HepG2 (cell line): ENCODE results near the gene CCDC88B. TPM values are rescaled to one million over a fixed set of nuclear protein-coding genes. Genes with fewer than 3 reads are reported as not detected.

Experiments
- ATAC-seq: fragments of 200-7000 bp; cut with Tn5 transposase; 3 replicates; pipeline ENCODE4 v1.9.1; 2020; ENCODE audit warnings: mild to moderate bottlenecking, moderate library complexity
- BruUV-seq: library from RNA; stranded (reverse); fragments of 400-500 nt; replicated peaks from 2 replicates; lab custom pipeline; 2021; lab: Mats Ljungman, UMichigan
- CTCF ChIA-PET: fragments of 300-600 bp; formaldehyde crosslinking; extraction: SDS; loops from one replicate; lab custom pipeline; 2021; ENCODE audit warnings: low total read pairs, inconsistent platforms, low intra/inter-chr PET ratio; lab: Yijun Ruan, JAX
- POLR2A ChIA-PET: fragments of 350-600 bp; sonication (Branson Sonifier 250); formaldehyde crosslinking; loops from one replicate; lab custom pipeline; 2020; ENCODE audit warnings: antibody characterized with exemption, inconsistent platforms; lab: Yijun Ruan, JAX
- DNase-seq: peaks from one replicate; pipeline ENCODE4 v3.0.0-alpha.2; 2015; ENCODE audit warnings: low spot score
- FAIRE-seq: peaks from 3 replicates; lab custom pipeline; 2011; peaks lifted over from hg19 to GRCh38; lab: Jason Lieb, UNC
- H2AFZ ChIP-seq: one replicate; pipeline ENCODE4 v1.6.1; 2011; ENCODE audit warnings: low read length, inconsistent platforms
- H3K27ac ChIP-seq: fragments of 300-600 bp; 3 replicates; pipeline ENCODE4 v1.8.0; 2011; ENCODE audit warnings: mixed run types, mild to moderate bottlenecking, mixed read lengths, low read length, inconsistent platforms; ENCODE audit not compliant: insufficient read depth; ENCODE audit errors: extremely low read length
- H3K27me3 ChIP-seq, 2 experiments: fragments of 200-600 bp in 1 of 2; 2 replicates in 1 of 2; 3 replicates in 1 of 2; pipeline versions ENCODE4 v1.6.0 to v1.8.0; 2011; ENCODE audit warnings: low read length in 2 of 2, mild to moderate bottlenecking in 2 of 2, moderate library complexity in 2 of 2, inconsistent platforms in 1 of 2; ENCODE audit not compliant: insufficient read depth in 2 of 2, control insufficient read depth in 1 of 2
- H3K36me3 ChIP-seq, 2 experiments: fragments of 200-600 bp in 1 of 2; replicated peaks in 1 of 2; 2 replicates in 1 of 2; 3 replicates in 1 of 2; pipeline versions ENCODE4 v1.5.1 to v1.8.0; 2011; ENCODE audit warnings: low read length in 2 of 2, inconsistent platforms in 1 of 2; ENCODE audit not compliant: insufficient read depth in 2 of 2, control insufficient read depth in 1 of 2
- H3K4me1 ChIP-seq: 2 replicates; pipeline ENCODE4 v1.5.1; 2012; ENCODE audit warnings: low read length, inconsistent platforms; ENCODE audit not compliant: insufficient read depth
- H3K4me2 ChIP-seq: 2 replicates; pipeline ENCODE4 v1.6.0; 2011; ENCODE audit warnings: low read depth, low read length, inconsistent platforms
- H3K4me3 ChIP-seq, 3 experiments: fragments of 200-600 bp in 1 of 3; sonication (generic), shearing (Covaris generic) in 1 of 3; replicated peaks in 1 of 3; 2 replicates each; pipeline ENCODE4 v1.5.1; 2011 to 2016; ENCODE audit warnings: low read length in 3 of 3, inconsistent platforms in 2 of 3, low read depth in 2 of 3, mild to moderate bottlenecking in 2 of 3, control low read depth in 1 of 3, mixed read lengths in 1 of 3; ENCODE audit not compliant: insufficient read depth in 1 of 3
- H3K79me2 ChIP-seq: one replicate; pipeline ENCODE4 v1.6.1; 2011; ENCODE audit warnings: low read length, inconsistent platforms; ENCODE audit not compliant: insufficient read depth
- H3K9ac ChIP-seq: 2 replicates; pipeline ENCODE4 v1.6.0; 2011; ENCODE audit warnings: mild to moderate bottlenecking, low read depth, low read length, inconsistent platforms; ENCODE audit not compliant: insufficient read depth
- H3K9me3 ChIP-seq: 2 replicates; pipeline ENCODE4 v1.5.1; 2012; ENCODE audit warnings: mild to moderate bottlenecking, low read length
- H4K20me1 ChIP-seq: 2 replicates; pipeline ENCODE4 v1.6.0; 2011; ENCODE audit warnings: inconsistent platforms, mild to moderate bottlenecking, low read length, moderate library complexity; ENCODE audit not compliant: insufficient read depth
- AFF4 ChIP-seq: sonication (generic); formaldehyde crosslinking; IDR thresholded peaks from 2 replicates; pipeline ENCODE4 v1.4.0; 2020; ENCODE audit warnings: missing genetic modification reagents
- AHR ChIP-seq: IDR thresholded peaks from 2 replicates; pipeline ENCODE4 v1.6.1; 2018; ENCODE audit warnings: missing genetic modification reagents, missing compliant biosample characterization
- ARHGAP35 ChIP-seq: sonication (generic); formaldehyde crosslinking; IDR thresholded peaks from 2 replicates; pipeline ENCODE4 v1.9.0; 2022; ENCODE audit warnings: mild to moderate bottlenecking, inconsistent platforms, moderate library complexity, missing genetic modification reagents, borderline replicate concordance
- KDM2A ChIP-seq: sonication (generic); formaldehyde crosslinking; IDR thresholded peaks from 2 replicates; pipeline ENCODE4 v1.4.0; 2020; ENCODE audit warnings: low read depth, missing genetic modification reagents, borderline replicate concordance
- KDM5B ChIP-seq: sonication (generic); formaldehyde crosslinking; IDR thresholded peaks from 2 replicates; pipeline ENCODE4 v1.4.0; 2020; ENCODE audit warnings: missing genetic modification reagents, mild to moderate bottlenecking, borderline replicate concordance
- MTF2 ChIP-seq: sonication (generic); formaldehyde crosslinking; IDR thresholded peaks from 2 replicates; pipeline ENCODE4 v1.5.0; 2020; ENCODE audit warnings: missing genetic modification reagents, borderline replicate concordance
- NONO ChIP-seq, 2 experiments: fragments of 450-650 bp in 1 of 2; sonication (generic) in 1 of 2; formaldehyde crosslinking in 1 of 2; IDR thresholded peaks in 1 of 2; conservative IDR thresholded peaks in 1 of 2; 2 replicates each; pipeline versions ENCODE4 v1.6.1 to v1.8.0; 2017 to 2022; ENCODE audit warnings: mild to moderate bottlenecking in 1 of 2, missing genetic modification reagents in 1 of 2, moderate library complexity in 1 of 2
- SAP130 ChIP-seq: IDR thresholded peaks from 2 replicates; pipeline ENCODE4 v1.6.1; 2016; ENCODE audit warnings: low read depth
- STAG1 ChIP-seq: sonication (generic); formaldehyde crosslinking; IDR thresholded peaks from 2 replicates; pipeline ENCODE4 v1.4.0; 2020; ENCODE audit warnings: missing genetic modification reagents
- SYNCRIP ChIP-seq: fragments of 200-400 bp; formaldehyde crosslinking; IDR thresholded peaks from 2 replicates; pipeline ENCODE4 v1.6.1; 2018; ENCODE audit warnings: mild to moderate bottlenecking, low read depth, low read length; ENCODE audit not compliant: insufficient read depth
- TFDP2 ChIP-seq: sonication (generic); formaldehyde crosslinking; IDR thresholded peaks from 2 replicates; pipeline ENCODE4 v1.4.0; 2020; ENCODE audit warnings: missing genetic modification reagents
- ZNF30 ChIP-seq: sonication (generic); formaldehyde crosslinking; IDR thresholded peaks from 2 replicates; pipeline ENCODE4 v1.5.0; 2020; ENCODE audit warnings: mild to moderate bottlenecking, missing genetic modification reagents
- ZNF350 ChIP-seq: sonication (generic); formaldehyde crosslinking; IDR thresholded peaks from 2 replicates; pipeline ENCODE4 v1.4.0; 2020; ENCODE audit warnings: mild to moderate bottlenecking, low read depth, missing genetic modification reagents, borderline replicate concordance
- ZNF430 ChIP-seq: sonication (generic); formaldehyde crosslinking; IDR thresholded peaks from 2 replicates; pipeline ENCODE4 v1.9.0; 2021; ENCODE audit warnings: mild to moderate bottlenecking, missing genetic modification reagents
- ZNF510 ChIP-seq: sonication (generic); formaldehyde crosslinking; IDR thresholded peaks from 2 replicates; pipeline ENCODE4 v1.4.0; 2020; ENCODE audit warnings: low read depth, mild to moderate bottlenecking, missing genetic modification reagents
- ZNF576 ChIP-seq: sonication (generic); formaldehyde crosslinking; IDR thresholded peaks from 2 replicates; pipeline ENCODE4 v1.4.0; 2020; ENCODE audit warnings: mild to moderate bottlenecking, missing genetic modification reagents
- ZNF678 ChIP-seq: sonication (generic); formaldehyde crosslinking; IDR thresholded peaks from 2 replicates; pipeline ENCODE4 v1.4.0; 2020; ENCODE audit warnings: mild to moderate bottlenecking, missing genetic modification reagents
- WGBS: methylation state at CpG from one replicate; pipeline ENCODE4 v1.1.6; 2017; ENCODE audit warnings: low lambda C conversion rate; 5-methylcytosine and 5-hydroxymethylcytosine counted together
- in situ Hi-C: cut with HindIII; loops from 2 replicates; pipeline ENCODE4 v1.10.0; 2017; ENCODE audit warnings: low pct_unique_long_range_greater_than_20kb; ENCODE audit not compliant: extremely low pct_ligation_motif_present
- intact Hi-C: fragments of 100-400 bp; cut with micrococcal nuclease; formaldehyde crosslinking; loops from one replicate; pipeline ENCODE4 v1.10.0; 2022; ENCODE audit not compliant: unreplicated experiment
- polyA plus RNA-seq, 8 experiments: library from polyadenylated mRNA; depleted of rRNA in 3 of 8; stranded (reverse) in 7 of 8; unstranded in 1 of 8; fragments of >200 nt; fragmentation: Illumina TruSeq in 4 of 8; extraction: Trizol in 4 of 8; gene quantifications; 2 replicates each; pipeline versions ENCODE4 v1.2.1 to v1.2.3, GENCODE V29; 2011 to 2016; ENCODE audit warnings: low read depth in 4 of 8, missing spikeins in 1 of 8, mixed read lengths in 1 of 8; ENCODE audit not compliant: insufficient read depth in 1 of 8
- total RNA-seq, 5 experiments: library from RNA; depleted of rRNA; stranded (reverse); fragments of >200 nt; fragmentation: Illumina TruSeq; extraction: Trizol; gene quantifications; 2 replicates each; pipeline ENCODE4 v1.2.3, GENCODE V29; 2016; ENCODE audit warnings: low read depth in 1 of 5

The CCDC88B gene
- total and polyA plus RNA-seq, 2 of the 13 experiments (the other 11 are each of a cell fraction or from before 2014, with no cell fraction given), result 3.6 to 4.8 TPM

GRCh38 chr11:64341851-64342791 is 2.1 kb downstream of the CCDC88B start:
- WGBS, result 18% methylated on average over 39 of the region's 55 CpGs
- peaks cover 3 to 43% of the 10 kb centered on the region in 2 experiments; a peak in 4 of 5 replicates for H3K27me3 ChIP-seq
- FAIRE-seq (no peak), DNase-seq (peak; percentile 63), ATAC-seq (peak; percentile 84)
- in situ Hi-C loops, result no loop called here
- no peaks in the 10 kb centered on the region for H3K36me3 ChIP-seq
- H3K27ac ChIP-seq, result no peak overlapping the region
- H3K79me2 ChIP-seq, result no peaks in the 10 kb centered on the region
- no peak overlapping the region for H2AFZ ChIP-seq
- ChIA-PET POLR2A (interaction anchor here (1.0 to 2.7 kb wide), 3 partner anchors 10 to 24 kb away, joined by 7 to 13 read pairs (median 10); partner anchors contain the start of genes PRDX5 and TRMT112), CTCF (interaction anchor here (1.2 kb wide), 1 partner anchor 13 kb away, joined by 3 read pairs; no protein-coding TSS in a partner anchor)
- intact Hi-C loops, result no loop called here
- H3K9ac ChIP-seq, result peak overlapping the region; percentile 31; the same call in 1 of the 2 replicates
- H3K4me2 ChIP-seq, result peak overlapping the region; percentile 65
- peaks cover 36% of the 10 kb centered on the region for H3K4me1 ChIP-seq
- H3K9me3 ChIP-seq, result no peaks in the 10 kb centered on the region
- no peaks in the 10 kb centered on the region for H4K20me1 ChIP-seq
- H3K4me3 ChIP-seq, result peak overlapping the region in 2 of 3 experiments; percentile 46 to 64; a peak in 4 of 6 replicates
- BruUV-seq, result no TSS peak
- peak; percentile 53; the same call in 1 of the 2 replicates for TF ChIP-seq SAP130 (CRISPR knock-in tag)
- TF ChIP-seq ZNF430 (CRISPR knock-in tag), result 0 out of 2 replicates have a peak, but pooled peaks have one; percentile 40
- TF ChIP-seq STAG1, result peak; percentile 23; the same call in 1 of the 2 replicates
- no peak for TF ChIP-seq ZNF510 (CRISPR knock-in tag)
- TF ChIP-seq ZNF576 (CRISPR knock-in tag), result no peak
- TF ChIP-seq ZNF678 (CRISPR knock-in tag), result no peak
- 0 out of 2 replicates have a peak, but pooled peaks have one; percentile 75 for TF ChIP-seq MTF2 (CRISPR knock-in tag)
- no peak for TF ChIP-seq TFDP2 (CRISPR knock-in tag)
- TF ChIP-seq AHR (CRISPR knock-in tag), result 0 out of 2 replicates have a peak, but pooled peaks have one; percentile 53
- TF ChIP-seq NONO (IDR thresholded peaks at IDR 0.05), result no peak
- TF ChIP-seq NONO (CRISPR knock-in tag; conservative IDR thresholded peaks at IDR 0.05), result 0 out of 2 replicates have a peak, but pooled peaks have one; percentile 37
- TF ChIP-seq ZNF350, result 0 out of 2 replicates have a peak, but pooled peaks have one; percentile 26
- no peak for TF ChIP-seq ARHGAP35
- TF ChIP-seq AFF4, result no peak
- no peak for TF ChIP-seq SYNCRIP
- TF ChIP-seq KDM5B, result peak; percentile 19; the same call in 1 of the 2 replicates
- peak; percentile 51; the same call in 1 of the 2 replicates for TF ChIP-seq KDM2A (CRISPR knock-in tag)
- TF ChIP-seq ZNF30 (CRISPR knock-in tag), result no peak
